SKM-1 (cell line): ENCODE results near the gene LDLRAP1.

Experiments
- DNase-seq: peaks from one replicate; lab custom pipeline; 2025; ENCODE audit not compliant: unreplicated experiment; lab: John Stamatoyannopoulos, UW

The LDLRAP1 gene

DNA sequence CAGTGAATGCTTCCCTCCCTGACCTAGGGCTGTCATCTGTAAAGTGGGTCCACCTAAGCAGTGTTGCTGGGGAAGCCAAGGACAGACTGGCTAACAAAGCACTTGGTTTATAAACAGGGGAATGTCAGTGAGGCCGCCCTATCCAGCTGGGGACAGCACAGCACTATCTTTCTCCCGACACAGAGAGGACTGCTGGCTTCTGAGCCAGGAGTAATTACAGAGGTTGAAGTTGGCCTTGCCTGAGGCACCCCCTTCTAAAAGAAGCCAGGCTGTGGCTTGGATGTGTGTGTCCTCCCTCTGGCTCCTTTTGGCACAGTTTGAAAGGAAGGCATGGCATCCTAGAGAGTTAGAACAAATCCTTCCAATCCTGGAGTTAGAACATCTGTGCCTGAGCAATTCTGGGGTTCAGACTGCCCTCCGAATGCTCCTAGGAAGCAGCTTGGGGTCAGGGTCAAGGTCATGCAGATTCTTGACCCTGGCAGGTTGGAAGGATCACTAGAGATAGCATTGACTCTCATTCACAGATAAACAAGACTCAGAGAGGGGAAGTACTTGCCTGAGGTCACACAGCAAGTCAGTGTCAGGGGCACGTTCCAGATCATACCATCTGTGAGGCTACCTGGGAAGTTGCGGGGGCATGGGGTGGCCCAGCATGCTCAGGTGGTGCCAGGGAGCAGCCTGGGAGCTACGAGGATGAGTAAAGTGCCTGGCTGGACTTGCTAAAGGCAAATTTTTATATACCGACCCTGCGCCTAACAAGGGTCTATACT, 1.3 kb upstream of the LDLRAP1 start:
- no peak for DNase-seq

DNA sequence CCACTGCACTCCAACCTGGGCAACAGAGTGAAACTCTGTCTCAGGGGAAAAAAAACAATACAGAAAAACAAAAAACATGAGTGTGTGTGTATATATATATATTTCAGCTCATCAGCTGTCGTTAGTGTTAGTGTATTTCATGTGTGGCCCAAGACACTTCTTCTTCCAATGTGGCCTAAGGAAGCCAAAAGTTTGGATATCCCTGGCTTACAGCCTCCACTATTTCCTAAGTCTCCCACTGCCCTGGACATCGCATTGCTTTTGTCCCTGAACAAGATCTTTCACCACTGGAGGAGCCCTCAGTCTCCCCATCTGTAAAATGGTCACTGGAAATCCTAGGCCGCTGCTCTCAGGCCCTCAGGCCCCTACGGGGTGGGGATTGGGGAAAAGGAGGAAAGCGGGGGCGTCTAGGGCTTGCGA, 391 bp upstream of the LDLRAP1 start:
- no peak for DNase-seq

DNA sequence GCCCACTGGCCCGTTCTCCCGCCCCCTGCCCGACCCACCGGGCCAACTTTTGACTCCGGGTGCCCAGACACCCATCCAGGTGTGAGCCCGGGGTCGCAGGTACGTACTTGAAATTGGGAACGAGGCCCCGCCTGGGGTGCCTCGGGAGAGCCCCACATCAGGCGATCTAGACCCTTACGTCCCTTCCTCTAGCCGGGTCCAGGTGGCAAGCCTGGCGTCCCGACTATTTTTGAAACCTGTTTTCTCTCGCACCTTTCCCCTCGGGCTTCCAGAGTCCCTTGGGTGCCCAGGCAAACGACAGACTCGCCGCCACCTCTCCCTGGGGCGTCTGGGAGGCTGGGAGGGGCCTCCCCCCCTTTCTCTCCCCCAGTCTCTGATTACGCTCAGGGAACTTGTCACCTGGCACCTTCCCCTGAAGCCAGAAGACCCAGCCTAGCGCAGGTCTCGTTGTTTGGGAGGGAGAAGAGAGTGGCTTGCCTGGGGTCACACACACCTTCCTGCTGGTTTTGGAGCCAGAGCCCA, 898 bp downstream of the LDLRAP1 start:
- DNase-seq = no peak

DNA sequence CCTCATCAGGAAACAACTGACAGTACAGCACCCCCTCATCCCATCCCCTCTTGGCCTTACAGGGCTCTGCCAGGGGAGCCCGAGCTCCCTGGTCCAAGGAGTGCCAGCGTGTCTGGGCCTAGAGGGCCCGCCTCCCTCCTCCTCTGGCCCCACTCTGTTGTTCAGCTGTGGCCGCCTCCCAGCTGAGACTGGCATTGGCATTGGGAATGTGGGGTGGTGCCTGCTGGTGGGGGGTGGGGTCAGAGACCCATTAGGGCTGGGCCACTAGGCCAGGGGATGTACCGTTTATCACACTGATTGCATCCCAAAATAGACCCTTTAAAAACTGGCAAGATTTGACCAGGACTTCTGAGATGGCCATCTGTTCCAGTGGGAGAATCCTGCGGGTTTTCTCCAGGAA, 1.4 kb downstream of the LDLRAP1 start:
- DNase-seq = no peak

DNA sequence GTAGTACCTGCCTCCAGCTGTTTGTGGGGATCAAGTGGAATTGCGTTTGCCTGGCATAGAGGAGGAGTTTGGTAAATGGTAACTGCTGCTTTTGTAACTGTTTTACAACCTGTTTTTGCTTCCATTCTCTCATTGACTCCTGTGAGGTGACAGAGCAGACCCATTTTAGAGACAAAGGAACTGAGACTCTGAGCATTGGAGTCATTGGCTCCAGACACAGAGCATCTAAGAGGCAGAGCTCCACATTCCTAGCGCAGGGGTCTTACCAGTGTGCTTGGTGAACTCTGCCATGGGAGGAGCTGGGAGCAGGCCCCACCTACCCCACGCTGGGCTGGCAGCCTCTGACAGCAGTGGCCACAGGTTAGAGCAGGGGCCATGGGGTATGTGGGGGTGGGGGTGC, 2.4 kb downstream of the LDLRAP1 start:
- no peak for DNase-seq

DNA sequence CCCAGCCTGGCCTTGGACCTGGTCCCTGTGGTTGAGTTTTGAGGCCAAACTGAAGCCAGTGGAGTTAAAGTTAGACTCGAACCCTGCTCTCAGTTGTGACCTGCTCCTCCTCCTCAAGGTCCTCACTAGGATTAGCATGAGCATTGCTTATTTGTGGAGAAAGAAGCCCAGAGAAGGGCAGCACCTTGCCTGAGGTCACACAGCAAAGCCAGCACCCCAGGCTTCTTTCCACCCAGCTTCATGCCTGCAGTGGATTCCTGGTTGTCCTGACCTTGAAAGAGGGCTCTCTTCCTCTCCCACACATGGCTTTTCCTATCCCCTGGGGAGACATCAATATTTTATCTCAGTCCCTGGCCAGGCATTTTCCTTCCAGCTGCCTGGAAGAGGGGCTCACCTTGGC, 2.8 kb downstream of the LDLRAP1 start:
- no peak for DNase-seq

DNA sequence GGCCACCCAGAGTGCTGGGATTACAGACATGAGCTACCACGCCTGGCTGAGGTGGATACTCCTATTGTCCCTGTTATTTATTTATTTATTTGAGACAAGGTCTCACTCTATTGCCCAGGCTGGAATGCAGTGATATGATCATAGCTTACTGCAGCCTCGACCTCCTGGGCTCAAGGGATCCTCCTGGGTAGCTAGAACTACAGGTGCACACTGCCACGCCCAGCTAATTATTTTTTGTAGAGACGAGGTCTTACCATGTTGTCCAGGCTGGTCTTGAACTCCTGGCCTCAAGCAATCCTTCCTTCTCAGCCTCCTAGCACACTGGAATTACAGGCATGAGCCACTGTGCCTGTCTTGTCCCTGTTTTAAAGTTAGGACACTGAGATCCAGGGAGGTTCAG, 5.2 kb downstream of the LDLRAP1 start:
- DNase-seq = no peak

DNA sequence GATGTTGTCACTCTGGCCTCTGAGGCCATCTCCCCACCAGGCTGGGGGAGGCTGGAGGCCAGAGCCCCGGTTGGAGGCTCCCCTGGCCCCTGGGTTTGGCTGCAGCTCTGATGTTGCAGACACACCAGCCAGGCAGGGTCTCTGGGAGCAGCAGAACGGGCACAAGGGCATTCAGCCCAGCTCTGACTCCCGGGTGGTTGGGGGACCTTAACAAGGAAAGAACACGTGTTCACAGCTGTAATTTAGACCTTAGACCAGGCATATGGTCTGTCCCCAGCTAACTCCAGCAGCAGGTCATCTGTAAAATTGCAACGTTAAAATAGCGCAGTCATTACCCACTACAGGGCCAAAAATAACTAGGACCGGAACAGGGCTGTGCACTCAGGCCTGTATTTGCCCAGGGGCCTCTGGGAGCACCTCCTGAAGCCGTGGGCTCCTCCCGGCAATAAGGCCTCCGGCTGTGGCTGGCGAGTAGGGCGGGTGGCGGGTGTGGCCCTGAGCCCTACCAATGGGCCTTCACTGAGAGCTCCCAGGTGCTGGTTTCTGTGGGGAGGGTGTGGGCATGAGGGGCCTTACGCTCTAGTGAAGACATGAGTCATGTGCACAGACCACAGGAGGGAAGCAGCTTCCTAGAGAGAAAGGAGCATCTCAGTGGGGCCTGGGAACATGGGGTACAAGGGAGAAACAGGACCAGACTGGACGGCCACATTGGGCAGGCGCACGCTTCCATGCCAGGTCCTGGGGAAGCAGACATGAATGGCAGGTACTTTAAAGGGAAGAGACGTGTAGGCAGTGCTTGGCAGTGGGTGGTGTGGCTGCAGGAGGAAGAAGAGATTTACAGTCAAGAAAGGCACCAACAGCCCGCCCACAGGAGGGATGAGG, 6.1 kb downstream of the LDLRAP1 start:
- peak; percentile 87 for DNase-seq

DNA sequence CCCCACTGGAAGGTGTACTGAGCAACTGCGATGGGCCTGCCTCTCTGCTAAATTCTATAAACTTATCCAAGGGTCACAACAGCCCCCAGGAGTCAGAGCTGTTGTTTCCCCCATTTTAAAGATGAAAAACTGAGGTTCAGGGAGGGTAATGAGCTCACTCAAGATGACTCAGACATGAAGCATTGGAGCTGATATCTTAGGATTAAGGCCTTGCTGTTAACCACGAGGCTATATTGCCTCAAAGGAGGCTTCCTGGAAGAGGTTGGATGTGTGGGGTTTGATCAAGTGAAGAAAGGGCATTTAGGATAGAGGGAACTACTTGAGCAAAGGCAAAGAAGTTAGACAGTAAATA, 6.7 kb downstream of the LDLRAP1 start:
- peak; percentile 75 for DNase-seq

DNA sequence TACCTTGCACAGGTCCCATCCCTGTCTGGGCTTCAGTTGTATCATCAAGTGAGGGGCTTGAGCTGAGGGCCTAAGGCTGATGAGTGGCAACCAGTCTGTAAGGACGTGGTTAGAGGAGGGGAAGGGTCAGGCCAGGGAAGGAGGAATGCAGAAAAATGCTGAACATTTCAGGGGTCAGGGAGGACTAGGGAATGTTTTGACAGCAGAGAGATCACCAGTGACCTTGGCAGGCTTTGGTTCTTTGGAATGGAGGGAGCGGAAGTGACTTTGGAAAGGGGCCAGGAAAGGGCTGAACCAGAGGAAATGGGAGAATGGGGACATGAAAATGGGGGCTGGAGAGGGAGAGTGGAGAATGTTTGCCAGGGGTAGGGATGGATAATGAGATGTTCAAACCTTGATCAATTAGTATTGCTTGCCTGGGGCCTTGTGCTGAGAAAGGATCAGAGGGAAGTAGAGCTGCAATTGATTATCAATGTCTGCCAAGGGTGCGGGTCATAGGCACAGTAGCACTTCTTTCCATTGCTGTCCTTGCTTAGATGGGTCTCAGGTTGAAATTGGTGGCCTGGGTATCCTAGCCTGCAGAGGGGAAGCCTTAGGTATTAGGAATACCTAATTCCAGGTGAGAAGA, 7.4 kb downstream of the LDLRAP1 start:
- no peak for DNase-seq

DNA sequence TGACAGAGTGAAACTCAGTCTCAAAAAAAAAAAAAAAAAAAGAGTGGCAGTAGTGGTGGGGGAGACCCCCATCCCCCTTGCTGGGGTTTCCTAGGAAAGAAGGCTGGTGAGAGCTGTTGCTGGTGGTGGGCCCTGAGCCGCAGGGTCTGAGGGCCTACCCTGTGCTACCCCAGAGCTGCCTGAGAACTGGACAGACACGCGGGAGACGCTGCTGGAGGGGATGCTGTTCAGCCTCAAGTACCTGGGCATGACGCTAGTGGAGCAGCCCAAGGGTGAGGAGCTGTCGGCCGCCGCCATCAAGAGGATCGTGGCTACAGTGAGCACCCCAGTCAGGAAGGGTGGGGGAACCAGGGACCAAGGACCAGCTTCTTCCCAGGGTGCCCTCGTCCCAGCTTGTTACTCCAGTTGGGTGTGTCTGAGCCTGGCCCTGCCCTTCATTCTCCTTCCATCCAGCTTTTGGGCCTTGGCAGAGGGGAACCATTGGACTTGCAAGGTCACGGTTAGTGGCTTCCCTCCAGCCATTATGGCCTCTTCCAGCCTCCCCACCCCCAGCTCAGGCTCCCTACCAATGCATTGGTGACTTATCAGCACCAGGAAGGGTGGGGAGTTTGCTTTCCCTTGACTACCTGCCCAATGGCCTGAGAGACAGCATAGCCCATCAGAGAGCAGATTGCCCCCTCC, 10.5 kb downstream of the LDLRAP1 start:
- DNase-seq = no peak

DNA sequence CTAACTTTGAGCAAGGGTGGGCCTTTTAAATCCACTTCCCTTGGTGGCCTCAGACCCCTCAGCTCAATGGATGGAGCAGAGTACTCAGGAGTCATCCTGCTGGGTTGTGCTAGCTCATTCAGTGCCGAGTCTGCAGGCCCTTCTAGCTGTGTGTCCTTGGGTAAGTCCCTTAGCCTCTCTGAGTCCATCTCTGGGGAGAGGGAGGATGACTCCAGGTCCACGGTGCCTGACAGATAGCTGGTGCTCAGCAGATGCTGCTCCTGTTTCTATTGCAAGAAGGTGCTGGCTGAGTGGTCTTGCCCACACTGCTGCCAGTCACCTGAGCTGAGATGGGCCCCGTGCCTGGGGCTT, 11.0 kb downstream of the LDLRAP1 start:
- no peak for DNase-seq

DNA sequence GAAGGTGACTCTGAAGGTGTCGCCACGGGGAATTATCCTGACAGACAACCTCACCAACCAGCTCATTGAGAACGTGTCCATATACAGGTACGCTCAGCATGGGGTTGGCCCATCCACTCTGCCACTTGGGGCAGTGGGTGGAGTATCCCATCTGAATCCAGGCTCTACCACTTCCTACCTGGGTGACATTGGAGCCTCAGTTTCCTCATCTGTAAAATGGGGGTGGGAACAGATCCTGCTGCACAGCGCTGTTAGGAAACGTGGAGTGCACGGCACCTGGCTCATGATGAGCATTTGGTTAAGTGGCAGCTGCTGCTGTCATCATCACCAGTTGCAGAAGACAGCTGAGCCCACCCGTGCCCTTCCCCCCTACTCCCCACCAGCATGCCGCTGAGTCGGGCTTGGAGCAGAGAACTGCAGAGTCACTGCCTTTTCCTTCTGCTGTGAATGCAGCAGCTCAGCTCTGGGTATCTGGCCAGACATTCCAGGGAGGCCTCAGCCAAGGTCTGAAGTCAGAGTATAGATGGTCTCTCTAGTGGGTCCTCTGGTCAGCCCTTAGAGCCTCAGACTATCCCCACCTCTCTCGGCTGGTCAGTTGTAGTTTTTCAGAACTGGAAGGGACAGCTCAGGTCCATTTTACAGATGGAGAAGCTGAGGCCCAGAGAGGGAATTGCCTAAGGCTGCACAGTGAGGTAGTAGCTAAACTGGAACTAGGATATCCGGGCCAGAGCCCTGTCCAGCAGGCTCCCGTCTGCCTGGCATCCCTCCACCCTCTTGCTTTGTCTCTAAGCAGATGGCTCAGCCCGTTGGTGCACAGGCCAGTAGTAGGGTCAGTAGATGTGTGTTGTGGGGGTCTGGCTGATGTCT, 11.7 kb downstream of the LDLRAP1 start:
- no peak for DNase-seq

DNA sequence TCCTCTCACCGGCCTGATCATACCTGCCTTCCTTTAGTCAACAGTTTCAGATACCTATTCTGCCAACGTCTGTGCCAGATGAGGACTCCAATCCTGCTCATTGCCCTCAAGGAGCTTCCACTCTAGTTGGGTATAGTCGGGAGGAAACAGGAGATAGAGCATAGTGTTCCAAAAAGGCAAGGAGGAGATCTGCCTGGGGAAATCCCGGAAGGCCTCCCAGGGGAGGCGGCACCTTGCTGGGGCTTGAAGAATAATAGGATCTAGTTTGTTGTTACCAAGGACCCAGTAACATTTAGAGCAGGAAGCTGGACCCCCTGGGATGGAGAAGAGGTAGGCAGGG, 12.3 kb downstream of the LDLRAP1 start:
- no peak for DNase-seq

DNA sequence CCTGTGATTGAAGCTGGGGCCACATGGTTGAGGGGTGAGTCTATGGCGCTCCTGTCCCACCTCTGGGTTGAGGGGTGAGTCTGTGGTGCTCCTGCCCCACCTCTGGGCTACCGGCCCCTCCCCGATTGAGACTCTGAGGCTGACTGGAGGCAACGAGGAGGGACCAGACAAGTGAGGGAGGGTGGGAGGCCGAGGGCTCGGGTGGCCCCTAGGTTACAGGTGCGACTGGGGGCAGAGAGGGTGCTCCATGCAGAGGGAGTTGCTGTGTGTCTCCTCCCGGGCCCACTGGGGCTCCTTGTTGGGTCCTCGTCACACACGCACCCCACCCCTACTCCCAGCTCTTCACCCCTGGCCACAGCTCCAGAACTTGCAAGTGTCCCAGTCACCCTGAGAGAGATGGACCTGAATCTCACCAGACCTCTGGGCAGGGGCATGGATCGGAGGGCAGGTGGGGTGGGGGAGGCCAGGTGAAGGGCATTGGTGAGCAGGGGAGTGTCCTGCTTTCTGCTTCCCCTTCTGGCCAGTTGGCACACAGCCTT, 12.8 kb downstream of the LDLRAP1 start:
- no peak for DNase-seq

DNA sequence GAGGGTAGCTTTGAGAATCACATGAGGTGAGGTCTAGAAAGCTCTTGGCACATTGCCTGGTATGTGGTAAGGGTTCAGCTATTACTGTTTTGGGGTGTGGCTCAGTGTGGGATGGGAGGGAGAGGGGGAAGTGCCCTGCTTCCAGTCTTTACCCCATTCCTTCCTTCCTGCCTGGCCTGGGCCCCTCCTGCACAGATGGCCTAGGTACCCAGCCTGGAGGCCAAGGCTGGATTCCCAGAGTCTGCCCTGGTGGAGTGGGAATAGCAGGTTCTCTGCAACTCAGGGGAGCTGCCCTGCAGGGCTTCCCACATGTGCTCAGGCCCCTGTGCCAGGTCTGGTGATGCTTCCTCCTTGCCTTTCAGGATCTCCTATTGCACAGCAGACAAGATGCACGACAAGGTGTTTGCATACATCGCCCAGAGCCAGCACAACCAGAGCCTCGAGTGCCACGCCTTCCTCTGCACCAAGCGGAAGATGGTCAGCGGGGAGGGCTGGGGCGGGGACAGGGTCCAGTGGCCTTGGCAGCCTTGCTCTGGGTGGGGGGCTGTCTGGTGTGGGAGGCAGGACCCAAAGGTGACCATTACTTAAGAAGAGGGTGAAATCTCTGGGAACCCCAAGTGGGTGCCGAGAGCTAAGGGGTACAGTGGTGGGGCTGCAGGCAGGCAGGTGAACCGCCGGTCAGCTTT, 13.5 kb downstream of the LDLRAP1 start:
- DNase-seq = peak; percentile 23

DNA sequence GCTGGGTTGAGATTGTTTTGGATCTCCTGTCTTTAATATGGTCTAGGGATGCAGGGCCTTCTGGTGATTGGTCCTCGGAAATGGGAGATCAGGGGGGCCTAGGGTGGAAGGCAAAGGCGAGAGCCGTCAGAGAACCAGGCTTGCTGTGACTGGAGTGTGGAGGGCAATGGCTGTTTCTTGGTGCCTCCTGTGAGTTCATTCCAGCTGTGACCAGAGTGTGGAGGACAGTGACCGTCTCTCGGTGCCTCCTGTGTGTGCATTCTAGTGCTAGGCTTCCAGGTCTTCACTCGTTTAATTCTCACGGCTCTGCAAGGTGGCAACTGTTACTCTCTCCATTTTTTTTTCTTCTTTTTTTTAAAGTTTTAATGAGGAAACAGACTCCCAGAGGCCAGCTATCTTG, 14.1 kb downstream of the LDLRAP1 start:
- DNase-seq = no peak

DNA sequence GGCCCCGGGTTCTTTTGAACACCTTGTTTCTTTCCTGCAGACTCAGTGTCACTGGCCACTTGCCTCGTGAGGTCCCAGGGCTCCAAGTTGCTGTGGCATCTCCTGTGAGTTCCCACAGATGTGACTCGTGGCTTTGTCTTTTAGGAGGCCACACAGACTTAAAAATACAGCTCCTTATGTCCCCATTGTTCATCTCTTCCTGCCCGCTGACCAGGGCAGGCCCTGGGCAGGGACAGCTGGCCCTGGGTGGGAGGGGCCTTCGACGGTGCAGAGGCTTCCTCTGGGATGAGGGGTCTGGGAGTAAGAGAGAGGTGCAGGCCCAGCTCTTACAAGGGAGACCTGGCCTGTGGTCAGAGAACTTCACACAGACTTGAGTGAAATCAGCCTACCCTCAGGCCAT, 15.6 kb downstream of the LDLRAP1 start:
- no peak for DNase-seq

DNA sequence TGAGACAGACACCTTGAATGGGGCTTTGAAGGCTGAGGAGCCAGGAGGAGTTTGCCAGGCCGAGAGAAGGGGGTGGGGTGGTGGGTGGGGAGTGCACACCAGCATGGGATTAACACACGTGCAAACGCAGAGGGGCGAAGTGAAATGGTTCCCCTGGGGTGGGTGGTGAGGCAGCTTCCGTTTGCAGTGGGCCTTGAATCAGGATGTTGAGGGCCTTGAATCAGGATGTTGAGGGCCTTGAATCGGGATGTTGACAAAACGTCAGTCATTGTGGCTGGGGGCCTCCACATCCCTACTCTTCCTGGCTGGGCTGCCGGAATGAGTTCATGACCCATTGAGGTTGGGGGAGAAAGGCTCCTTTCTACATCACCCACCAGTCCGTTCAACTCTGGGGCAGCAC, 16.6 kb downstream of the LDLRAP1 start:
- no peak for DNase-seq

DNA sequence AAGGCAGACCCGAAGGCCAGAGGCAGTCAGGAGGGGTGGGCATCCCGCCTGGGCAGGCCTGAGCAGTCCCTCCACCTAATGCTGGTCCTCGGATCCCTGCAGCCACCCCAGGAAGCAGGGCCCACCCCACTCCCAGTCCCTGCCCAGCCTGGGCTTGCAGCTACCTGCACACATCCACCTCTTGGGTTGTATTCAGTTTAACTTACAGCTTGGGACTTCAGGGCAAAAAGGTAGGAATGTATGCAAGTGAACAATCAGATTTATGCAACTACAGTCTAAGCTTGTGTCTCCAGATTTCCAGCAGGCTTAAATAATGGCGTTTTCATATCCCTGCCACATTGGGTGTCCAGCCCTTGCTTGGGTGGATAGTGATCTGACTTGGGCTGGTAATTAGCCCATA, 17.4 kb downstream of the LDLRAP1 start:
- DNase-seq = no peak
